VCaP (cell line): Measurements from ENCODE around the gene KMT2E.
A peak's percentile ranks its signal among the peaks of the same experiment; 100 is the strongest.

ENCODE experiments used
- H3K27ac ChIP-seq: fragments of 450-650 bp; 2 replicates; pipeline ENCODE4 v1.5.1; 2017
- TF ChIP-seq, protein P1 (sequence below): fragments of 450-650 bp; conservative IDR thresholded peaks from 2 replicates; pipeline ENCODE4 v1.5.1; 2017; ENCODE audit warnings: mild to moderate bottlenecking, moderate library complexity

KMT2E gene

GRCh38 chr7:105131033-105131656 is 117.1 kb downstream of the KMT2E start:
- H3K27ac ChIP-seq, result no peak overlapping the region
- TF ChIP-seq, protein P1, sequence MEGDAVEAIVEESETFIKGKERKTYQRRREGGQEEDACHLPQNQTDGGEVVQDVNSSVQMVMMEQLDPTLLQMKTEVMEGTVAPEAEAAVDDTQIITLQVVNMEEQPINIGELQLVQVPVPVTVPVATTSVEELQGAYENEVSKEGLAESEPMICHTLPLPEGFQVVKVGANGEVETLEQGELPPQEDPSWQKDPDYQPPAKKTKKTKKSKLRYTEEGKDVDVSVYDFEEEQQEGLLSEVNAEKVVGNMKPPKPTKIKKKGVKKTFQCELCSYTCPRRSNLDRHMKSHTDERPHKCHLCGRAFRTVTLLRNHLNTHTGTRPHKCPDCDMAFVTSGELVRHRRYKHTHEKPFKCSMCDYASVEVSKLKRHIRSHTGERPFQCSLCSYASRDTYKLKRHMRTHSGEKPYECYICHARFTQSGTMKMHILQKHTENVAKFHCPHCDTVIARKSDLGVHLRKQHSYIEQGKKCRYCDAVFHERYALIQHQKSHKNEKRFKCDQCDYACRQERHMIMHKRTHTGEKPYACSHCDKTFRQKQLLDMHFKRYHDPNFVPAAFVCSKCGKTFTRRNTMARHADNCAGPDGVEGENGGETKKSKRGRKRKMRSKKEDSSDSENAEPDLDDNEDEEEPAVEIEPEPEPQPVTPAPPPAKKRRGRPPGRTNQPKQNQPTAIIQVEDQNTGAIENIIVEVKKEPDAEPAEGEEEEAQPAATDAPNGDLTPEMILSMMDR, result no peak

DNA sequence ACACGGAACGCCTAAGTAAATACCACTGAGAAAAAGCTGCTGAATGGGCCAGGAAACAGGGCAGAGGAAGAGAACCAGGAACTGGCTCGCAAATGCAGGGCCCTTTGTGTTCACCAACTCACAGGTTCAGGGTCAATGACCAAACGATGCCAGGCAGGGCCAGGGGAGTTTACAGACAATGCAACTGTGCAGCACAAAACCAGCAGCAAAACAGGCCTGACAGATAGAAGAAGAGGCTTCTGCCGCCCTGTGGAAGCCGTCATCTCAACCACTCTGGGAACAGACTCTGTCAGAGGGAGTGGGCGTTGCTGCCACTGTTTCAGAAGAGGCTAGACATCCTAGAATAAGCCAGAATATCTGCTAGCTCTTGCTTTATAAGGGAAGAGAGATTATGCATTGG is 117.9 kb downstream of the KMT2E start:
- peak overlapping the region; percentile 16; the same call in 1 of the 2 replicates for H3K27ac ChIP-seq
- TF ChIP-seq, protein P1, result no peak

DNA sequence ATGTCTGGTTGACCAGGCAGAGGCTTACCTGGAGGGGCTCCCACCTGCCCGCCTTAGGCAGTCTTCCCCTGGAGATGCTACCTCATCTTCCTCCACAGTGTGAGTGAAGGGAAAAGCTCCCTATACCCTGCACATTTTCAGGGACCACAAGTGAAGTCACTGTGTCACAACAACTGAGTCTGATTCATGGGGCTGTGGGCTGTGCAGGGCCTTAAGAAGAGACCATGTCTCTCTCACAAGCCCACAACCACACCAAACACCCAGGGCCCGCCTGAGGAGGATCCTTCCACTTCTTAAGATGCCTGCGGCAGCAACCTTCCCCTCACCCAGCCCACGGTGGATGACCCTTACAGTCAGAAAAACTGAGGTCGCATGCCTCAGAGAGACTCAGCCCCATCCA is 118.3 kb downstream of the KMT2E start:
- TF ChIP-seq, protein P1, result no peak
- peak overlapping the region; percentile 16; the same call in 1 of the 2 replicates for H3K27ac ChIP-seq

DNA sequence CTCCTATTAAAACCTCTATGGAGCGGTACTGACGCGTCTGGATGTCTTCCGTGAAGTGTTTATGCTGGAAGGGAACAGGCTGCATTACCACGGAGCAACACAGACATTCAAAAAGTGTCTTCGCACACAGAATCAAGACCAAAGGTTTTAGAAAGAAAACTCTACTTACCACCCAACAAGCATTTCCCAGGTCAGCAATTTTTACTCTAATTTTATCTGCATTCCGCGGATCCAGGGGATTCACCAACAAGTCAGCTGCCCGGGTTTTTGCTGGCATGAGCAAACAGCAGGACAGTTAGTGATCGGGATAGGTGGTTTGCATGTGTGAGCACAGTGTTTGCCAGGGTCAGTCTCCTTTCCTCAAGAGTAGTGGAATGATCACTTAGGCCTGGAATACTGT is 118.8 kb downstream of the KMT2E start:
- TF ChIP-seq, protein P1, result no peak

DNA sequence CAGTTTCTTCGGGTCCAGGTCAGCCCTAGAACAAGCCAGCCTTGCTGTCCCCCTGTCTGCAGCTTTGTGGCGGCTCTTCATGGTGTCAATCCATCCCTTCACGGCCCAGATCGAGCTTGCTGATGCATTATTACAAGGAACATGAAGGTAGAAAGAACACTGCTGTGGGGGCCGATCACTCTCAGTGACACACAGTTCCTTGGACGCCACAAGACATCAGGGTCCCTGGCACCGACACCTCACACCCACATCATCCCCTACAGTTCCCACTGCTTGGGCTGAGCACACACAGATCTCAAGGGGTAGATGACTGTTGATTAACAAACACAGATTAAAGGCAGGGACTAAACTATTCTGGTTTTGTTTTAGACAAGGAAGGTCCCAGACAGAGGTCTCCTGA is 119.4 kb downstream of the KMT2E start:
- no peak overlapping the region for H3K27ac ChIP-seq
- TF ChIP-seq, protein P1, result no peak

More for the DNA sequence above, 118.8 kb downstream of the KMT2E start:
- H3K27ac ChIP-seq, result no peak overlapping the region

GRCh38 chr7:105133986-105134655 is 120.1 kb downstream of the KMT2E start:
- TF ChIP-seq, protein P1, result no peak
- no peak overlapping the region for H3K27ac ChIP-seq

- H3K27ac ChIP-seq, result no peak overlapping the region
- TF ChIP-seq, protein P1, result no peak
Measured at GRCh38 chr7:105136221-105136620, 122.2 kb downstream of the KMT2E start.
